GM19099 (cell line): Measurements from ENCODE around the gene MRPL4.

Experiments used
- POLR2A ChIP-seq: IDR thresholded peaks from 3 replicates; pipeline ENCODE4 v1.6.1; 2011; ENCODE audit warnings: low read depth; ENCODE audit not compliant: insufficient read length; ENCODE audit errors: extremely low read depth

MRPL4 gene

DNA sequence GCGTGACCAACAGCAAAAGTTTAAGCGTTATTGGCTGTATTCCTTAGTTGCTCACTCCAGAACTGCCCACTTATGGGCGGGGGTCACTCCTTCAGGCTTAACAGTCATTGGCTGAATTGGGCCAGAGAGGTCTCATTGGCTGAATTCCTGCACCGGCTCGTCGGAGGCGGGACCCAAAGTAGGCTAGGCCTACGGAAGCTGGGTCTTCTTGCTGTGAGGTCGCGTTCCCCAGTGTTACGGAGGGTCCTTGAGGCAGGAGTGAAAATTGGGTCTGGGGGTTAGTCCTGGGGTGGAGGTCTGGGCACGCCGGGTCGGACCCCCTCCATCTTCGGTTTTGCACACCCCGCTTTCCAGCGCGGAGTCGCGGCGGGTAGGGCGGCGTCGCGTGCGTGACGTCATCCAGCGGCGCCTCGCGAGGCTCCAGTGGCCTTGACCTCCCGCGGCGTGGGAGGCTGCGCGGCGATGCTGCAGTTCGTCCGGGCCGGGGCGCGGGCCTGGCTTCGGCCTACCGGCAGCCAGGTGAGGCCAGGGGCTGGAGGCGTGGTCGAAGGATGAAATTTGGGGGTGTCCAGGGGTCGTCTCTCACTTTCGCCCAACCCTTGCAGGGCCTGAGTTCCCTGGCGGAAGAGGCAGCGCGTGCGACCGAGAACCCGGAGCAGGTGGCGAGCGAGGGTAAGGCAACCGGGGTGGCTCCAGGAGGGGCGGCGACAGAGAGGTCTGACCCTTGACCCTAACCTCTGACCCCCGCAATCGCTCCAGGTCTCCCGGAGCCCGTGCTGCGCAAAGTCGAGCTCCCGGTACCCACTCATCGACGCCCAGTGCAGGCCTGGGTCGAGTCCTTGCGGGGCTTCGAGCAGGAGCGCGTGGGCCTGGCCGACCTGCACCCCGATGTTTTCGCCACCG is at the start of gene MRPL4:
TSS of gene MRPL4 (plus strand) at position 423 of the 903 bp plus-strand sequence. CDS start at position 463, 40 bp downstream.
- peak; percentile 80 for TF ChIP-seq POLR2A

DNA sequence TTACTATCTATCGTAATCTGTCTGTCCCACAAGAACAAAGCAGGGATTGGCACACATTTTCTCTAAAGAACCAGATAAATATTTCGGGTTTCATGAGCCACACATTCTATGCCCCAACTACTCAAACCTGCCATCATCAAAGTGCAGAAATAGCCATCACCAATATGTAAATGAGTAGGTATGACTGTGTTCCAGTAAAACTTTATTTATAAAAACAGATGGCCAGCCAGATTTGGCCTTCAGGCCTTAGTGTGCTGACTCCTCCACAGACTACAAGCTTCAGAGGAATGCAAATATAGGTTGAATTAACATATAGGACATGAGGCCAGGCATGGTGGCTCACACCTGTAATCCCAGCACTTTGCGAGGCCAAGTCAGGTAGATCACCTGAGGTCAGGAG is 48.3 kb upstream of the MRPL4 start:
- TF ChIP-seq POLR2A = no peak

GRCh38 chr19:10205636-10206035 is 46.4 kb upstream of the MRPL4 start:
- no peak for TF ChIP-seq POLR2A

GRCh38 chr19:10206226-10206885 is 45.7 kb upstream of the MRPL4 start:
- TF ChIP-seq POLR2A = no peak

- TF ChIP-seq POLR2A = no peak
Measured at GRCh38 chr19:10207026-10207425, 45.0 kb upstream of the MRPL4 start.

- TF ChIP-seq POLR2A = no peak
Measured at GRCh38 chr19:10209315-10209714, 42.7 kb upstream of the MRPL4 start.

GRCh38 chr19:10211061-10211460 is 41.0 kb upstream of the MRPL4 start:
- TF ChIP-seq POLR2A = no peak

GRCh38 chr19:10211691-10212090 is 40.3 kb upstream of the MRPL4 start:
- TF ChIP-seq POLR2A = no peak

DNA sequence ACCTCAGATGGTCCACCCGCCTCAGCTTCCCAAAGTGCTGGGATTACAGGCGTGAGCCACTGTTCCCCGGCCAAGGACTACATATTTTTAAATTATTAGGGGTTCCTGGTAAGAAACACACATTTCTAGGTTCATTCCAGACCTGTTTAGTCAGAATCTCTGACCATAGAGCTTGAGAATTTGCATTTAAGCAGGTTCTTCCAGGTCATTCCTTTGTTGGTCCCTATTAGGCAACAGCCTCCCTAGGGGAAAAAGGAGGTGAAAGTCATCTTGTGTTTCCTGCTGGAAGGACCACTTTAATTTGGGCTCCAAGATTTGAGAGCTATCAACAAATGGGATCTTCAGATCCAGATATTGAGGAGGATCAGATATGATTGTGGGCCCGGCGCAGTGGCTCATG is 37.2 kb upstream of the MRPL4 start:
- no peak for TF ChIP-seq POLR2A

GRCh38 chr19:10217085-10217484 is 34.9 kb upstream of the MRPL4 start:
- TF ChIP-seq POLR2A = no peak

DNA sequence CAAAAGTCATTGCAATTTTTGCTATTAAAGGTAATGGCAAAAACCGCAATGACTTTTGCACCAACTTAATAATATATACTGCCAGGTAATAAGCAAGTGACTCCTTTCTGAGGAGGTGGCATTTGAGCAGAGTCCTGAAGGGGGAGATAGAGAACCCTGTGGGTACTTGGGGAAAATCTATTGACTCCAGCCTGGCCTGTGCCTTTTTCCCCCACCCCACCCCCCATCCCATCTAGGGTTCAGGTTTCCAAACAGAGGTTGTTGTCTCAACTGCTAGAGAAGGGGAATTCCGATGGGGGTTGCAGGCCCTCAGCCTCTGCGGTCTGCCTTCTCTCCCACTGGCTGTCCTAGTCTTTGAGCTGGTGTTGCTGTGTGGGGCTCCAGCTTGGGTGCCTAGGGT is 32.3 kb upstream of the MRPL4 start:
- no peak for TF ChIP-seq POLR2A

DNA sequence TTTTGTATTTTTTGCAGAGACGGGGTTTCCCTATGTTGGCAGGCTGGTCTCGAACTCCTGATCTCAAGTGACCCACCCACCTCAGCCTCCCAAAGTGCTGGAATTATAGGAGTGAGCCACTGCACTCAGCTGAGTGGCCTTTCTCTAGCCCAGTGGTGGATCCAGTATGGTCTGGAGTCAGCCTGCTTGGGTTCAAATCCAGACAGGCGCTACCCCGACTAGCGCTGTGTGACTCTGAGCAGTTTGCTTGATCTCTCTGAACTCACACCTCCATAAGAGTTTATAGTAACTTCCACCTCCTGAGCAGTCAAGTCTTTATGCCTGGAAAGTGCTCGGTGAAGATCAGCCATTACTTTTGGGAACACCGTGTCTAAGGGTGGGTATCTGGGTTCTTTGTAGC is 31.3 kb upstream of the MRPL4 start:
- no peak for TF ChIP-seq POLR2A

DNA sequence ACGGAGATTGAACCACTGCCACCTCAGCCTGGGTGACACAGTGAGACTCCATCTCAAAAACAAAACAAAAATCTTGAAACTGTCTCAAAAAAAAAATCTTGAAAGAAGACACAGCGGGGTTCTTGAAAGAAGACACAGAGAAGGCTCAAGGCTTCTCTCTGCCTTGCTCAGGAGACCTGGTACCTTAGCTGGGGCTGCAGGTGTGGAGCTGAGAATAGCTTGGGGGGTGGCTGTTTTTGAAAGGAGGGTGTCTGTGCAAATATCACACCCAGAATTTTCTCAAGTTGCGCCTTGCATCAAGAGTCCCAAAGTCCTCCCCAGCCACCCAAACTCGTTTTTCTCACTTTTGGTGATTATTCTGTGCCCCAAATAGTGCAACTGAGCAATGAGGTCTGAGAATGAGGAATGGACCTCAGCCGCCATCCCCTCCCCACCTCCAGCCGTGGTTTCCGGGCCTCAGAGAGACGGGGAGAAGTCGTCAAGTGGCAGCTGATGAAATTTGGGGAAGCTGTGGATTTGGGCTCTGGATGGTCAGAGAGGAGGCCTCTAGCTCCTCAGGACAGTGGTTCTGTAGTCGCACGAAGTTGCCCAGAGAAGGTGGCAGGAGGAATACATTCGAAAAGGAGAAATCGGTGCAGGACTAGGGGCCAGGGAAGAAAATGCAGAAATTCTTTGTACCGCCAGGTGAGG is 29.7 kb upstream of the MRPL4 start:
- TF ChIP-seq POLR2A = no peak

- no peak for TF ChIP-seq POLR2A
Measured at GRCh38 chr19:10223488-10224213, 28.4 kb upstream of the MRPL4 start.

DNA sequence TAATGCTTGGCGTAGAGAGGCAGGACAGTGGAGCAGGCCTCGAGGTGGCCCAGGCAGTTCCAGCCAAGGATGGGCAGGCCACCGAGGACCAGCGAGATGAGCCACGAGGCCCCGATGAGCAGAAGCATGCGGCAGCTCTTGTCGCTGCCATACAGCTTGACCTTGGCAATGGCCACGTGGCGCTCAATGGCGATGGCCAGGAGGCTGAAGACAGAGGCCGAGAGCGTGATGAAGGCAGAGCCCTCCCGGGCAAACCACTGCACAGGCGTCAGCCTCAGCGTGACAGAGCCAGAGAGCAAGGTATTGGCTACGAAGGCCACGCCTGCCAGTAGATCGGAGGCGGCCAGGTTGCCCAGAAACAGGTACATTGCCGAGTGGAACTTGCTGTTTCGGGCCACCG is 27.7 kb upstream of the MRPL4 start:
- TF ChIP-seq POLR2A = no peak
